Testis (tissue), 2 donors: Measurements from ENCODE around the gene KDSR.

Source experiments
- POLR2A ChIP-seq: fragments of 450-650 bp; IDR thresholded peaks from one replicate; pipeline ENCODE4 v1.6.1; 2017; ENCODE audit warnings: antibody characterized with exemption, mild to moderate bottlenecking, moderate library complexity
- TF ChIP-seq, protein P1 (sequence below), 3 experiments: fragments of 450-650 bp in 2 of 3; fragments of 200-600 bp in 1 of 3; sonication (generic) in 1 of 3; IDR thresholded peaks; one replicate each; pipeline ENCODE4 v1.5.1; 2016 to 2019; ENCODE audit warnings: antibody characterized with exemption in 3 of 3, mild to moderate bottlenecking in 2 of 3, moderate library complexity in 1 of 3

DNA sequence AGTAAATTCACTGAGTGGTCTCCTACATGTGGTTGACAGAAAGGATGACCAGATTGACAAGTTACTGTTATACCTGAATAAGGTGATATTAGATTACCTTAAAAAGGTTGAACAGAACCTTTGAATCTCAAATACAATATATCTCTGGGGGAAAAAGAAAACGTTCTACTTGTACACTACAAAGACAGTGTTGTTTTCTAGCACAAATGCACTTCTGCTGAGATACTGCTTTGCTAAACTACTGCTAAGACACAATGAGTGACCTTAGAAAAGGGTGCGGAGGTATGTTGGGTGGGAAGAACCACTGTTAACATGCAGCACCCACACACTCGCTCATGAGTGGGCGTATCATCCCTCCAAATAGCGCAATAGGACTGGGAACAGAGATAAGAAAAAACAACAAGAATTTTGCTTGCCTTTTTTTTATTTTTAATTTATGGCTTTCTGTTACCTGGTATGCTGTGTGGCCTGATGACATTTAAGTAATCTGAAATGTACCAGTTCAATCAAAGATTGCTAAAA lies 53.5 kb downstream of the KDSR start:
- TF ChIP-seq POLR2A = no peak
- TF ChIP-seq, protein P1, sequence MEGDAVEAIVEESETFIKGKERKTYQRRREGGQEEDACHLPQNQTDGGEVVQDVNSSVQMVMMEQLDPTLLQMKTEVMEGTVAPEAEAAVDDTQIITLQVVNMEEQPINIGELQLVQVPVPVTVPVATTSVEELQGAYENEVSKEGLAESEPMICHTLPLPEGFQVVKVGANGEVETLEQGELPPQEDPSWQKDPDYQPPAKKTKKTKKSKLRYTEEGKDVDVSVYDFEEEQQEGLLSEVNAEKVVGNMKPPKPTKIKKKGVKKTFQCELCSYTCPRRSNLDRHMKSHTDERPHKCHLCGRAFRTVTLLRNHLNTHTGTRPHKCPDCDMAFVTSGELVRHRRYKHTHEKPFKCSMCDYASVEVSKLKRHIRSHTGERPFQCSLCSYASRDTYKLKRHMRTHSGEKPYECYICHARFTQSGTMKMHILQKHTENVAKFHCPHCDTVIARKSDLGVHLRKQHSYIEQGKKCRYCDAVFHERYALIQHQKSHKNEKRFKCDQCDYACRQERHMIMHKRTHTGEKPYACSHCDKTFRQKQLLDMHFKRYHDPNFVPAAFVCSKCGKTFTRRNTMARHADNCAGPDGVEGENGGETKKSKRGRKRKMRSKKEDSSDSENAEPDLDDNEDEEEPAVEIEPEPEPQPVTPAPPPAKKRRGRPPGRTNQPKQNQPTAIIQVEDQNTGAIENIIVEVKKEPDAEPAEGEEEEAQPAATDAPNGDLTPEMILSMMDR (IDR thresholded peaks at IDR 0.05) = no peak
